ENCODE measurements around the gene SMAP2.

Gene SMAP2

GRCh38 chr1:40396420-40396819 is 22.9 kb downstream of the SMAP2 start:
- DNase-seq (ENCODE audit: low read depth) = no peak
- no peak overlapping the region for H3K4me3 ChIP-seq (ENCODE audit: low read length)
- TF ChIP-seq, protein P1, sequence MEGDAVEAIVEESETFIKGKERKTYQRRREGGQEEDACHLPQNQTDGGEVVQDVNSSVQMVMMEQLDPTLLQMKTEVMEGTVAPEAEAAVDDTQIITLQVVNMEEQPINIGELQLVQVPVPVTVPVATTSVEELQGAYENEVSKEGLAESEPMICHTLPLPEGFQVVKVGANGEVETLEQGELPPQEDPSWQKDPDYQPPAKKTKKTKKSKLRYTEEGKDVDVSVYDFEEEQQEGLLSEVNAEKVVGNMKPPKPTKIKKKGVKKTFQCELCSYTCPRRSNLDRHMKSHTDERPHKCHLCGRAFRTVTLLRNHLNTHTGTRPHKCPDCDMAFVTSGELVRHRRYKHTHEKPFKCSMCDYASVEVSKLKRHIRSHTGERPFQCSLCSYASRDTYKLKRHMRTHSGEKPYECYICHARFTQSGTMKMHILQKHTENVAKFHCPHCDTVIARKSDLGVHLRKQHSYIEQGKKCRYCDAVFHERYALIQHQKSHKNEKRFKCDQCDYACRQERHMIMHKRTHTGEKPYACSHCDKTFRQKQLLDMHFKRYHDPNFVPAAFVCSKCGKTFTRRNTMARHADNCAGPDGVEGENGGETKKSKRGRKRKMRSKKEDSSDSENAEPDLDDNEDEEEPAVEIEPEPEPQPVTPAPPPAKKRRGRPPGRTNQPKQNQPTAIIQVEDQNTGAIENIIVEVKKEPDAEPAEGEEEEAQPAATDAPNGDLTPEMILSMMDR (conservative IDR thresholded peaks at IDR 0.05; ENCODE audit: low read depth, low read length) = no peak

DNA sequence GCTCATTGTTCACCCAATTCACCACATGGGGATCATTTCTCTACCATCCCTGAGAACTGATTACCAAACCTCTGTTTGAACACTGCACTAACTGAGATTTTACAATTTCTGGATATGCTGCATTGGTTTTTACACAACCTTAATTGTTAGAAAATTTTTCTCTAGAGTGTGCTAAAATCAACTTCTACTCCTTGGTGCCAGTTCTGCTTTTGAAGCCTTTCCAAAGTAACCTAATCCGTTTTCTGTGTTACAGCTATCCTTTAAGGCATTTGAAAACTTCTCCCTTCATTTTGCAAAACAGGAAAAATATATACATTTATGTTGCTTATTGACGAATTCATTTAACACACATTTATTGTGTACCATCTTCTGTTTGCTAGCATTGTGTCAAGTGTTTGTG is 23.7 kb downstream of the SMAP2 start:
- no peak overlapping the region for H3K4me3 ChIP-seq (ENCODE audit: low read length)
- TF ChIP-seq, protein P1 (conservative IDR thresholded peaks at IDR 0.05; ENCODE audit: low read depth, low read length) = no peak
- no peak for DNase-seq (ENCODE audit: low read depth)

DNA sequence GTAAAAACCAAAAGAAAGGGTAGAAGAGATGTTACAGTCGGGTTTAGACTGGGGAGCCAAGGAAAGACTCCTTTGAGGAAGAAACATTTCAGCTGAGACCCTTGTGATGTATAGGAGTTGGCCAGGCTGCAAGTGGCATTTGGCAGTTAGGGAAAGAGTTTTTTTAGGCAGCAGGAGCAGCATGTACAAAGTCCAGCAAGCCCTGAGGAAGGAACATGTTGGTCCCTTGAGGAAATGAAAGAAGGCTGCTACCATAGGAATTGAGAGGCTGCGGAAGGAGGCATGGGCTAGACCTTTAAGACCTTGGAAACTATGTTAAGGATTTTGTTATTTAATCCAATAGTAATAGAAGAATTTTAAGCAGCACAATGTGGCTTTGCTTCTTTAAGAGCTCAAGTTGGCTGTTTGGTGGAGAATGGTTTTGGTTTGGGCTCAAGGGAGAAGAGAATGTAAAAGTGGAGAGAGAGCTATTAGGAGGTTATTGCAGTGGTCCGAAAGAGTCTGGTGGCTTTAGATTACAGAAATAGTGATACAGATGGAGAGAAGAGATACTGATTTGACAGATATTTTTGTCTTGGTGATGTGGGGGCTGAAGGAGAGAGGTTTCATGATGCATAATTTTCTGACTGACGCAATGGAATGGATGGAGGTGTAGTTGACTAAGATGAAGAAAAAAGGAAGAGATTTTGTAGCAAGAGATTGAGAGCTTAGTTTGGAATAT is 26.6 kb downstream of the SMAP2 start:
- TF ChIP-seq, protein P1 (conservative IDR thresholded peaks at IDR 0.05; ENCODE audit: low read depth, low read length) = no peak
- no peak for DNase-seq (ENCODE audit: low read depth)
- no peak overlapping the region for H3K4me3 ChIP-seq (ENCODE audit: low read length)

DNA sequence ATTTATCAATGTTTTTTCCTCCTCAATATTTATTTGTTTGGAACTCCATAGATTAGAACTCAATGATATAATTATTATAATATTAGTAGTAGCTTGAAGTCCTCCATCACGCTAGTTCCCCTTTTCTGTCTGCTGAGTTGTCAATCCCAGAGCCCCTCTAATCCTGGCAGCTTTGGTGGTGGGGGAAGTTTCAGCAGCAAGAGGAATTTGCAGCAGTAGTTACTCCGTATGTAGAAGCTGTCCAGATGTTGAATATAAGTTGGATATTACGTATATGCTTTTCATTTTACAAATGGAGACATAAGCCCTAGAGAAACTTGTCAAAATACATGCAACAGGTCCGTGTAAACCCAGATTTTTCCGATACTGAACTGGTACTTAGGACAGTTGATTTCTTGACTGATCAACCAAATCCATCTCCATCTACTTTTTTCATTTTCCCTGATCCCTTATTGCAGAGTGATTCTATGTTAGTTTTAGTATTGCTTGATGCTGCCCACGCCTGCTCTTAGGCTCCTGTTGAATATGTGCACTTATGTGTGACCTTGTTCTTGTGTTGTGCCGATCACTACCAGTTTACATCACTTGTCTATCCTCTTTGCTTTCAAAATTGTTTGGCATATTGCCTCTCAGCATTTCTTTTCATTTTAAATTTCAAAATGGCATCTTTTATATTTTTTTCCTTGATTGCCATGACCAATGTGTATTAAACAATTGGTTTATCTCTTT is 28.1 kb downstream of the SMAP2 start:
- TF ChIP-seq, protein P1 (conservative IDR thresholded peaks at IDR 0.05; ENCODE audit: low read depth, low read length) = no peak
- H3K4me3 ChIP-seq (ENCODE audit: low read length) = no peak overlapping the region
- no peak for DNase-seq (ENCODE audit: low read depth)

- peak; percentile 38 for DNase-seq (ENCODE audit: low read depth)
- TF ChIP-seq, protein P1 (conservative IDR thresholded peaks at IDR 0.05; ENCODE audit: low read depth, low read length) = peak; percentile 82
- H3K4me3 ChIP-seq (ENCODE audit: low read length) = peak overlapping the region; percentile 13
Observed at GRCh38 chr1:40404670-40405462, 31.3 kb downstream of the SMAP2 start.

DNA sequence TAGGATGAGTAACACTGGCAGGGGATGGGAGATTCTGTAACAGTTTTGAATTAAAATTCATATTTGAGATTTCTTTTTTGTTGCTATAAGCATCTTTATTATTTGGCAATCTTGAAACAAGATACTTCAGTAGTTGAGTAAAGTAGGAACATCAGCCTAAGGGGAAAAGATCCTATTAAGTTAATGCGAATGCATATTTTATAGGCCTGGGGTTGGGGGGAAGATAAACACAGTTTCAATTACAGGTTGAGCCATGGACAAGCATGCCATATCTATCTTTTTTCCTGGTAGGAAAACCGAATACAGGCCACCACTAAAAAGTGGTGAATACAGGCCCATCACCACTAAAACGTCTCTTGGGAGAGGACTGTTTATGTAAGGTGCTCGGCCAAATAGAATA is 32.3 kb downstream of the SMAP2 start:
- DNase-seq (ENCODE audit: low read depth) = no peak
- no peak overlapping the region for H3K4me3 ChIP-seq (ENCODE audit: low read length)
- TF ChIP-seq, protein P1 (conservative IDR thresholded peaks at IDR 0.05; ENCODE audit: low read depth, low read length) = no peak
